Measurements from ENCODE around the gene INPP4A.

DNA sequence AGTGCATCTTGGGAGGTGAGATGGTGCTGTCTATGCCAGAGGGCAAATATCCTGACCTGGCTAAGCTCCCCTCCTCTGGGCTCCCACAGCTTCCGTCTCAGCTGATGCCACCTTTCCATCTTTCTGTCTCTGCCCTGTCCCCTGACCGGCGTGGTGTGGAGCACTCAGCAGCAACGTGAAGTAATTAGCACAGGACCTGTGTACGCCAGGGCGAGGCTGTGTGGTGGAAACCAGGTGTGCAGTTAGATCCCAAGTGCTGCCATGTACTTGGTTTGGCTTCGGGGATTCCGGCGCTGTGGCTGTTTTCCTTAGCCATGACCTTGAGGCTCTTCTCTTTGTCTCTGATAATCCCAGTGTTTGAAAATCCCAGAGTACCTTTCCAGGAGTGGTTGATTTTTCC is 127.1 kb downstream of the INPP4A start:
- TF ChIP-seq POLR2AphosphoS5 (IDR thresholded peaks at IDR 0.05) (no peak), CTCF (IDR thresholded peaks at IDR 0.05) (no peak)

Data from upper lobe of left lung (tissue), 4 donors.